NCI-H2171 treated with DMSO at 0.1 percent for 48 hours (cell line): ENCODE results near the gene PLEKHO2.
A peak's percentile ranks its signal among the peaks of the same experiment; 100 is the strongest.

Source experiments
- DNase-seq: peaks from one replicate; lab custom pipeline; 2025; lab: John Stamatoyannopoulos, UW

Gene PLEKHO2

GRCh38 chr15:64825431-64826294, 16.1 kb upstream of the PLEKHO2 start, which contains the start of gene PIF1:
PIF1 (minus strand) TSS chr15:64825647; CDS start chr15:64824335, 1,312 bp downstream.
- DNase-seq, result peak; percentile 99

- DNase-seq, result no peak
These were observed 12.7 kb upstream of the PLEKHO2 start for GRCh38 chr15:64828985-64829384.

GRCh38 chr15:64833690-64834089, 8.0 kb upstream of the PLEKHO2 start:
- no peak for DNase-seq

GRCh38 chr15:64836023-64836536, 5.6 kb upstream of the PLEKHO2 start:
- no peak for DNase-seq

- no peak for DNase-seq
These were observed 4.2 kb upstream of the PLEKHO2 start for GRCh38 chr15:64837502-64837901.

GRCh38 chr15:64841060-64841343, 713 bp upstream of the PLEKHO2 start:
- DNase-seq, result no peak

GRCh38 chr15:64842096-64842939, 603 bp downstream of the PLEKHO2 start:
- no peak for DNase-seq

GRCh38 chr15:64842986-64843561, 1.4 kb downstream of the PLEKHO2 start:
- DNase-seq, result no peak

GRCh38 chr15:64843991-64844390, 2.3 kb downstream of the PLEKHO2 start:
- DNase-seq, result no peak

GRCh38 chr15:64844576-64845145, 2.9 kb downstream of the PLEKHO2 start:
- no peak for DNase-seq

- DNase-seq, result no peak
These were observed 3.5 kb downstream of the PLEKHO2 start for GRCh38 chr15:64845183-64845611.

- no peak for DNase-seq
These were observed 4.3 kb downstream of the PLEKHO2 start for GRCh38 chr15:64845831-64846595.

GRCh38 chr15:64847016-64847415, 5.3 kb downstream of the PLEKHO2 start:
- peak; percentile 24 for DNase-seq

- DNase-seq, result no peak
These were observed 5.7 kb downstream of the PLEKHO2 start for GRCh38 chr15:64847448-64847847.

GRCh38 chr15:64847876-64848716, 6.4 kb downstream of the PLEKHO2 start:
- DNase-seq, result no peak

- DNase-seq, result peak; percentile 42
These were observed 9.2 kb downstream of the PLEKHO2 start for GRCh38 chr15:64850778-64851502.

GRCh38 chr15:64851503-64851840, 9.8 kb downstream of the PLEKHO2 start:
- DNase-seq, result no peak

GRCh38 chr15:64854041-64854440, 12.3 kb downstream of the PLEKHO2 start:
- DNase-seq, result no peak

- no peak for DNase-seq
These were observed 12.8 kb downstream of the PLEKHO2 start for GRCh38 chr15:64854526-64854925.
